Endothelial cell of umbilical vein (primary cell): ENCODE measurements around the gene OSGIN1. TPM values are rescaled to one million over a fixed set of nuclear protein-coding genes. Genes with fewer than 3 reads are reported as not detected.

Source experiments
- BruUV-seq: library from RNA; stranded (reverse); fragments of 400-500 nt; replicated peaks from 2 replicates; lab custom pipeline; 2021; lab: Mats Ljungman, UMichigan
- CTCF ChIA-PET: fragments of 300-600, 350-600 bp; sonication (Branson Sonifier 250); formaldehyde crosslinking; loops from one replicate; lab custom pipeline; 2021; ENCODE audit warnings: antibody characterized with exemption, inconsistent platforms; lab: Charles Lee
- POLR2A ChIA-PET: fragments of 300-600, 350-600 bp; sonication (Branson Sonifier 250); formaldehyde crosslinking; loops from one replicate; lab custom pipeline; 2021; ENCODE audit warnings: antibody characterized with exemption, inconsistent platforms; lab: Charles Lee
- DNase-seq: peaks from one replicate; pipeline ENCODE4 v3.0.0-alpha.2; 2011; ENCODE audit warnings: low read depth, low spot score
- FAIRE-seq: peaks from 2 replicates; lab custom pipeline; 2011; peaks lifted over from hg19 to GRCh38; lab: Jason Lieb, UNC
- H2AFZ ChIP-seq: 2 replicates; pipeline ENCODE4 v1.6.0; 2012; ENCODE audit warnings: low read depth, low read length, control low read depth, inconsistent platforms
- H3K27ac ChIP-seq: 2 replicates; pipeline ENCODE4 v1.5.1; 2011; ENCODE audit warnings: low read depth, mild to moderate bottlenecking, control low read depth, low read length, moderate library complexity; ENCODE audit not compliant: insufficient read depth
- H3K27me3 ChIP-seq, 2 experiments: 2 replicates each; pipeline versions ENCODE4 v1.6.0 to v1.6.1; 2011; ENCODE audit warnings: low read length in 2 of 2, mixed read lengths in 1 of 2; ENCODE audit not compliant: control insufficient read depth in 2 of 2, insufficient read depth in 2 of 2
- H3K36me3 ChIP-seq, 2 experiments: 2 replicates in 1 of 2; 3 replicates in 1 of 2; pipeline ENCODE4 v1.5.1; 2011; ENCODE audit warnings: low read length in 2 of 2, mild to moderate bottlenecking in 1 of 2, moderate library complexity in 1 of 2; ENCODE audit not compliant: control insufficient read depth in 2 of 2, insufficient read depth in 2 of 2; ENCODE audit errors: extremely low read depth in 1 of 2
- H3K4me1 ChIP-seq: 3 replicates; pipeline ENCODE4 v1.5.1; 2011; ENCODE audit warnings: mild to moderate bottlenecking, low read length; ENCODE audit not compliant: control insufficient read depth, insufficient read depth; ENCODE audit errors: extremely low read depth
- H3K4me2 ChIP-seq: 2 replicates; pipeline ENCODE4 v1.6.1; 2011; ENCODE audit warnings: low read length, control low read depth, mixed read lengths; ENCODE audit not compliant: insufficient read depth
- H3K4me3 ChIP-seq, 3 experiments: fragments of 200-600 bp in 1 of 3; sonication (generic), shearing (Covaris generic) in 1 of 3; replicated peaks in 1 of 3; 2 replicates each; pipeline ENCODE4 v1.5.1; 2011 to 2016; ENCODE audit warnings: control low read depth in 3 of 3, low read length in 3 of 3, mild to moderate bottlenecking in 2 of 3, inconsistent platforms in 1 of 3, low read depth in 1 of 3, moderate library complexity in 1 of 3; ENCODE audit not compliant: insufficient read depth in 1 of 3
- H3K79me2 ChIP-seq: 2 replicates; pipeline ENCODE4 v1.6.0; 2012; ENCODE audit warnings: low read length, inconsistent platforms; ENCODE audit not compliant: control insufficient read depth, insufficient read depth
- H3K9ac ChIP-seq: replicated peaks from 2 replicates; pipeline ENCODE3; 2011; ENCODE audit warnings: low read length, control low read depth; ENCODE audit not compliant: insufficient read depth; ENCODE audit errors: extremely low read depth
- H3K9me1 ChIP-seq: replicated peaks from 3 replicates; pipeline ENCODE4 v1.6.0; 2011; ENCODE audit warnings: mild to moderate bottlenecking, low read length; ENCODE audit not compliant: control insufficient read depth, insufficient read depth; ENCODE audit errors: extremely low read depth
- H3K9me3 ChIP-seq: replicated peaks from 2 replicates; pipeline ENCODE4 v1.5.1; 2012; ENCODE audit warnings: low read length, inconsistent platforms; ENCODE audit not compliant: control insufficient read depth, insufficient read depth
- H4K20me1 ChIP-seq: replicated peaks from 2 replicates; pipeline ENCODE3; 2011; ENCODE audit warnings: mild to moderate bottlenecking, low read length; ENCODE audit not compliant: control insufficient read depth, insufficient read depth; ENCODE audit errors: extremely low read depth
- CTCF ChIP-seq, 2 donors: IDR thresholded peaks; 1 replicate in 1 of 2; 2 replicates in 1 of 2; pipeline ENCODE4 v1.5.1; 2011; ENCODE audit warnings: low read length in 2 of 2, mild to moderate bottlenecking in 2 of 2, moderate library complexity in 2 of 2, control low read depth in 1 of 2, inconsistent platforms in 1 of 2, low read depth in 1 of 2; ENCODE audit not compliant: insufficient read depth in 1 of 2; ENCODE audit errors: extremely low read depth in 1 of 2
- EZH2 ChIP-seq: IDR thresholded peaks from 2 replicates; pipeline ENCODE4 v1.6.1; 2012; ENCODE audit warnings: borderline replicate concordance, low read depth, mild to moderate bottlenecking, moderate library complexity, low read length, inconsistent platforms; ENCODE audit not compliant: severe bottlenecking
- FOS ChIP-seq: IDR thresholded peaks from 2 replicates; pipeline ENCODE4 v1.6.1; 2011; ENCODE audit warnings: mild to moderate bottlenecking, low read length, moderate library complexity, borderline replicate concordance; ENCODE audit not compliant: insufficient read depth
- GATA2 ChIP-seq: IDR thresholded peaks from 2 replicates; pipeline ENCODE4 v1.7.0; 2011; ENCODE audit warnings: low read depth, mild to moderate bottlenecking, moderate library complexity, mixed read lengths, low read length; ENCODE audit not compliant: insufficient read length, insufficient read depth
- JUN ChIP-seq: IDR thresholded peaks from 2 replicates; pipeline ENCODE4 v1.6.1; 2011; ENCODE audit warnings: borderline replicate concordance, low read depth; ENCODE audit not compliant: insufficient read length, insufficient read depth
- MAX ChIP-seq: IDR thresholded peaks from 2 replicates; pipeline ENCODE4 v1.6.1; 2011; ENCODE audit not compliant: insufficient read depth, insufficient read length
- MYC ChIP-seq: IDR thresholded peaks from one replicate; pipeline ENCODE4 v1.6.1; 2011; ENCODE audit warnings: mild to moderate bottlenecking, low read depth, low read length
- POLR2A ChIP-seq: IDR thresholded peaks from 2 replicates; pipeline ENCODE4 v1.6.1; 2012; ENCODE audit warnings: low read depth, mild to moderate bottlenecking, control low read depth, low read length
- POLR2AphosphoS5 ChIP-seq: IDR thresholded peaks from 2 replicates; pipeline ENCODE4 v1.6.1; 2012; ENCODE audit warnings: low read depth, mild to moderate bottlenecking, control low read depth, low read length, moderate library complexity; ENCODE audit not compliant: insufficient read depth
- dilution Hi-C: fragments of 300-500 bp; cut with MboI; formaldehyde crosslinking; loops from one replicate; pipeline ENCODE4 v1.15.0; 2019; ENCODE audit warnings: low sequenced_read_pairs; ENCODE audit not compliant: extremely low pct_ligation_motif_present
- intact Hi-C: fragments of 100-400 bp; cut with micrococcal nuclease; formaldehyde crosslinking; loops from one replicate; pipeline ENCODE4 v1.10.0; 2022
- polyA plus RNA-seq, 4 experiments: library from polyadenylated mRNA; depleted of rRNA in 3 of 4; stranded (reverse) in 3 of 4; unstranded in 1 of 4; fragments of >200 nt; gene quantifications; 2 replicates each; pipeline versions ENCODE4 v1.2.1 to v1.2.3, GENCODE V29; 2011 to 2012; ENCODE audit warnings: missing spikeins in 1 of 4
- total RNA-seq: library from RNA; stranded (reverse); gene quantifications from 2 replicates; pipeline ENCODE4 v1.2.3, GENCODE V29; 2021

OSGIN1 gene
- total and polyA plus RNA-seq, 2 donors (not counting 3 experiments of a cell fraction or from before 2014, with no cell fraction given): 9.2 to 11.0 TPM

- Histone ChIP-seq H3K9me1 (no peaks in the 10 kb centered on the region), H4K20me1 (no peaks in the 10 kb centered on the region), H3K79me2 (no peaks in the 10 kb centered on the region), H3K9me3 (no peaks in the 10 kb centered on the region), H3K4me3 (no peak overlapping the region), H3K4me2 (no peak overlapping the region), H2AFZ (no peak overlapping the region), H3K4me1 (peaks cover 3% of the 10 kb centered on the region), H3K27me3 (no peaks in the 10 kb centered on the region), H3K9ac (no peak overlapping the region), H3K36me3 (no peaks in the 10 kb centered on the region), H3K27ac (no peak overlapping the region)
- intact Hi-C loops: no loop called here
- no peak for FAIRE-seq
- no TSS peak for BruUV-seq
- CTCF ChIA-PET: interaction anchor here (1.5 kb wide), 1 partner anchor 8 kb away, joined by 4 read pairs; no protein-coding TSS in a partner anchor
- POLR2A ChIA-PET: no interaction called here
- TF ChIP-seq MYC (no peak), GATA2 (no peak), POLR2AphosphoS5 (no peak), EZH2 (no peak), CTCF (IDR thresholded peaks at IDR 0.05; ENCODE audit: extremely low read depth in 1 of 2, insufficient read depth in 1 of 2, low read depth in 1 of 2, low read length in 2 of 2) (no peak), POLR2A (no peak), JUN (no peak), FOS (no peak), MAX (no peak)
- no peak for DNase-seq
- dilution Hi-C loops: no loop called here
Observed at GRCh38 chr16:83930730-83931500, 22.1 kb upstream of the OSGIN1 start.
